Osteoblast (primary cell): ENCODE measurements around the gene CHST9. TPM values are rescaled to one million over a fixed set of nuclear protein-coding genes. Genes with fewer than 3 reads are reported as not detected.
"Not testable (repeated sequence)": the region's sequence is repeated elsewhere in the genome, so short reads cannot be mapped to it uniquely, and the experiment has no call there.

Experiments
- DNase-seq: peaks from one replicate; pipeline ENCODE4 v3.0.0; 2011; ENCODE audit warnings: low spot score, mixed read lengths; ENCODE audit not compliant: insufficient read length; ENCODE audit errors: missing footprints
- H2AFZ ChIP-seq: 2 replicates; pipeline ENCODE4 v1.6.0; 2011; ENCODE audit warnings: mild to moderate bottlenecking, low read length
- H3K27ac ChIP-seq: 2 replicates; pipeline ENCODE4 v1.5.1; 2011; ENCODE audit warnings: mild to moderate bottlenecking, low read depth, low read length, moderate library complexity
- H3K27me3 ChIP-seq: 2 replicates; pipeline ENCODE4 v1.6.0; 2012; ENCODE audit warnings: mild to moderate bottlenecking, control low read depth, inconsistent platforms, low read length, moderate library complexity; ENCODE audit not compliant: insufficient read depth
- H3K36me3 ChIP-seq: 2 replicates; pipeline ENCODE4 v1.5.1; 2011; ENCODE audit warnings: mild to moderate bottlenecking, low read length, control low read depth, moderate library complexity; ENCODE audit not compliant: insufficient read depth
- H3K4me1 ChIP-seq: 2 replicates; pipeline ENCODE4 v1.5.1; 2011; ENCODE audit warnings: mild to moderate bottlenecking, low read length, control low read depth, moderate library complexity; ENCODE audit not compliant: insufficient read depth
- H3K4me2 ChIP-seq: 2 replicates; pipeline ENCODE4 v1.6.0; 2011; ENCODE audit warnings: mild to moderate bottlenecking, low read length; ENCODE audit not compliant: insufficient read depth
- H3K4me3 ChIP-seq: fragments of 200-600 bp; sonication (generic); 3 replicates; pipeline ENCODE4 v1.5.1; 2012; ENCODE audit warnings: mild to moderate bottlenecking, low read length, inconsistent platforms; ENCODE audit not compliant: insufficient read depth
- H3K79me2 ChIP-seq: 2 replicates; pipeline ENCODE4 v1.6.0; 2012; ENCODE audit warnings: mild to moderate bottlenecking, low read length, control low read depth, inconsistent platforms; ENCODE audit not compliant: insufficient read depth
- H3K9me3 ChIP-seq: 2 replicates; pipeline ENCODE4 v1.5.1; 2011; ENCODE audit warnings: low read depth, low read length, control low read depth
- H4K20me1 ChIP-seq: 2 replicates; pipeline ENCODE4 v1.6.0; 2012; ENCODE audit warnings: mild to moderate bottlenecking, low read length, control low read depth; ENCODE audit not compliant: insufficient read depth
- total RNA-seq: library from RNA; depleted of rRNA; stranded (reverse); fragments of >200 nt; gene quantifications from 2 replicates; pipeline ENCODE4 v1.2.3, GENCODE V29; 2012
- TF ChIP-seq, protein P1 (sequence below): IDR thresholded peaks from 2 replicates; pipeline ENCODE4 v1.5.1; 2011; ENCODE audit warnings: mild to moderate bottlenecking, low read depth, low read length, moderate library complexity; ENCODE audit errors: extremely low read depth

Gene CHST9
- total RNA-seq, 1 donor, result not detected

DNA sequence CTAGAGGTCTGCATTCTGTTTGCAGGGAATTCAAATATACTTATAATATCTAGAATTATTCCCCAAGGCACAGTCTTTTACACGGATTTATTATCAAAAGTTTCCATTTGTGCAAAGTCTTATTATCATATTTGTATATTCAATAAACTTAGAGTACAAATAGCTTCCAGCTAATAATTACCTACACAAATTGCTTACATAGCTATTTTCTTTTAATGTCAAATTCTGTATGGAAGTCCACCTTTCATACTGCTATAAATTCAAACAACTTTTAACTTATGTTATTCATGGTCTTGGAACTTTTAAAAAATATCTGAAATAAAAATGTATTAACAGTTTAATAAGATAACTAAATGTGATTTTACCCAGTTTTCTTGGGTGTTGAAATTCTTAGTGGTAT is 13.1 kb downstream of the CHST9 start:
- H3K27me3 ChIP-seq, result no peaks in the 10 kb centered on the region
- H4K20me1 ChIP-seq, result no peaks in the 10 kb centered on the region
- TF ChIP-seq, protein P1, sequence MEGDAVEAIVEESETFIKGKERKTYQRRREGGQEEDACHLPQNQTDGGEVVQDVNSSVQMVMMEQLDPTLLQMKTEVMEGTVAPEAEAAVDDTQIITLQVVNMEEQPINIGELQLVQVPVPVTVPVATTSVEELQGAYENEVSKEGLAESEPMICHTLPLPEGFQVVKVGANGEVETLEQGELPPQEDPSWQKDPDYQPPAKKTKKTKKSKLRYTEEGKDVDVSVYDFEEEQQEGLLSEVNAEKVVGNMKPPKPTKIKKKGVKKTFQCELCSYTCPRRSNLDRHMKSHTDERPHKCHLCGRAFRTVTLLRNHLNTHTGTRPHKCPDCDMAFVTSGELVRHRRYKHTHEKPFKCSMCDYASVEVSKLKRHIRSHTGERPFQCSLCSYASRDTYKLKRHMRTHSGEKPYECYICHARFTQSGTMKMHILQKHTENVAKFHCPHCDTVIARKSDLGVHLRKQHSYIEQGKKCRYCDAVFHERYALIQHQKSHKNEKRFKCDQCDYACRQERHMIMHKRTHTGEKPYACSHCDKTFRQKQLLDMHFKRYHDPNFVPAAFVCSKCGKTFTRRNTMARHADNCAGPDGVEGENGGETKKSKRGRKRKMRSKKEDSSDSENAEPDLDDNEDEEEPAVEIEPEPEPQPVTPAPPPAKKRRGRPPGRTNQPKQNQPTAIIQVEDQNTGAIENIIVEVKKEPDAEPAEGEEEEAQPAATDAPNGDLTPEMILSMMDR, result no peak
- no peaks in the 10 kb centered on the region for H3K79me2 ChIP-seq
- H3K4me1 ChIP-seq, result no peaks in the 10 kb centered on the region
- H3K9me3 ChIP-seq, result no peaks in the 10 kb centered on the region
- no peak overlapping the region for H2AFZ ChIP-seq
- H3K4me3 ChIP-seq, result no peak overlapping the region
- H3K4me2 ChIP-seq, result no peak overlapping the region
- H3K36me3 ChIP-seq, result no peaks in the 10 kb centered on the region
- no peak overlapping the region for H3K27ac ChIP-seq
- DNase-seq, result no peak

GRCh38 chr18:27165412-27165811 is 19.7 kb downstream of the CHST9 start:
- H3K4me1 ChIP-seq, result no peaks in the 10 kb centered on the region
- no peaks in the 10 kb centered on the region for H4K20me1 ChIP-seq
- no peak overlapping the region for H2AFZ ChIP-seq
- H3K36me3 ChIP-seq, result no peaks in the 10 kb centered on the region
- H3K4me3 ChIP-seq, result no peak overlapping the region
- H3K27ac ChIP-seq, result no peak overlapping the region
- H3K9me3 ChIP-seq, result no peaks in the 10 kb centered on the region
- H3K27me3 ChIP-seq, result no peaks in the 10 kb centered on the region
- H3K4me2 ChIP-seq, result no peak overlapping the region
- no peaks in the 10 kb centered on the region for H3K79me2 ChIP-seq
- TF ChIP-seq, protein P1, result no peak
- no peak for DNase-seq

- no peaks in the 10 kb centered on the region for H3K79me2 ChIP-seq
- H2AFZ ChIP-seq, result no peak overlapping the region
- H3K4me1 ChIP-seq, result no peaks in the 10 kb centered on the region
- TF ChIP-seq, protein P1, result no peak
- no peak overlapping the region for H3K4me3 ChIP-seq
- no peak overlapping the region for H3K27ac ChIP-seq
- no peaks in the 10 kb centered on the region for H3K36me3 ChIP-seq
- no peaks in the 10 kb centered on the region for H4K20me1 ChIP-seq
- no peaks in the 10 kb centered on the region for H3K27me3 ChIP-seq
- no peak for DNase-seq
- H3K9me3 ChIP-seq, result no peaks in the 10 kb centered on the region
- H3K4me2 ChIP-seq, result no peak overlapping the region
Observed at GRCh38 chr18:27164905-27165304, 20.2 kb downstream of the CHST9 start.

GRCh38 chr18:27163197-27163716 is 21.9 kb downstream of the CHST9 start:
- not testable (repeated sequence) for H3K79me2 ChIP-seq, H3K4me3 ChIP-seq, H3K36me3 ChIP-seq, DNase-seq, H3K27me3 ChIP-seq, H4K20me1 ChIP-seq, H2AFZ ChIP-seq, H3K4me2 ChIP-seq, H3K4me1 ChIP-seq, H3K27ac ChIP-seq, H3K9me3 ChIP-seq

DNA sequence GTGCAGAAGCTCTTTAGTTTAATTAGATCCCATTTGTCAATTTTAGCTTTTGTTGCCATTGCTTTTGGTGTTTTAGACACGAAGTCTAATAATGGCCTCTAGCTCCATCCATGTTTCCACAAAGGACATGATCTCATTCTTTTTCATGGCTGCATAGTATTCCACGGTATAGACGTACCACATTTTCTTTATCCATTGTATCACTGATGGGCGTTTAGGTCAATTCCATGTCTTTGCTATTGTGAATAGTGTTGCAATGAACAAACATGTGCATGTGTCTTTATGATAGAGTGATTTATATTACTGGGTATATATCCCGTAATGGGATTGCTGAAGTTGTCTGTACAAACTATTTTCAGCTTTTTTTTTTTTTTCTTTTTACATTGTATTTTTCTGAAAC is 35.9 kb downstream of the CHST9 start:
- H2AFZ ChIP-seq, H3K9me3 ChIP-seq, H3K27me3 ChIP-seq, H3K79me2 ChIP-seq, DNase-seq, H3K4me3 ChIP-seq, H3K4me1 ChIP-seq, H3K36me3 ChIP-seq, H4K20me1 ChIP-seq, H3K4me2 ChIP-seq, H3K27ac ChIP-seq: not testable (repeated sequence)
